Measurements from ENCODE around the gene SNAI3. TPM values are rescaled to one million over a fixed set of nuclear protein-coding genes. Genes with fewer than 3 reads are reported as not detected.
A peak's percentile ranks its signal among the peaks of the same experiment; 100 is the strongest.

Gene SNAI3
- total and polyA plus RNA-seq, 9 of the 15 experiments (the other 6 are each of a cell fraction or from before 2014, with no cell fraction given): 0.04 to 4.1 (median 0.80) TPM; not detected in 1

GRCh38 chr16:88685156-88686061 is 898 bp downstream of the SNAI3 start (continued):
- TF ChIP-seq ZNF740 (CRISPR knock-in tag; IDR thresholded peaks at IDR 0.05): peak; percentile 89
- peak in 1 of 2 experiments; percentile 66; a peak in 2 of 4 replicates for TF ChIP-seq ZNF740 (tag; IDR thresholded peaks at IDR 0.05)
- no peak for TF ChIP-seq PATZ1 (CRISPR knock-in tag; IDR thresholded peaks at IDR 0.05; ENCODE audit: borderline replicate concordance)
- 0 out of 2 replicates have a peak, but pooled peaks have one; percentile 14 for TF ChIP-seq SMC3 (conservative IDR thresholded peaks at IDR 0.05; ENCODE audit: insufficient read depth, low read depth, low read length)
- TF ChIP-seq PHF8 (IDR thresholded peaks at IDR 0.05; ENCODE audit: borderline replicate concordance, low read length): no peak
- TF ChIP-seq NONO (IDR thresholded peaks at IDR 0.05; ENCODE audit: low read depth in 2 of 2, low read length in 1 of 2): no peak
- no peak for TF ChIP-seq ELK3 (CRISPR knock-in tag; IDR thresholded peaks at IDR 0.05)

All from K562 (cell line).